Renal cortical epithelial cell (primary cell): Measurements from ENCODE around the gene STAT6. TPM values are rescaled to one million over a fixed set of nuclear protein-coding genes. Genes with fewer than 3 reads are reported as not detected.

Experiments
- DNase-seq: peaks from one replicate; pipeline ENCODE4 v3.0.0-alpha.2; 2011; ENCODE audit warnings: low read depth
- total RNA-seq: library from RNA; depleted of rRNA; stranded (reverse); fragments of >200 nt; gene quantifications from 2 replicates; pipeline ENCODE4 v1.2.3, GENCODE V29; 2014

STAT6 gene
- total RNA-seq, 1 donor from 2014 or later = 131 TPM

DNA sequence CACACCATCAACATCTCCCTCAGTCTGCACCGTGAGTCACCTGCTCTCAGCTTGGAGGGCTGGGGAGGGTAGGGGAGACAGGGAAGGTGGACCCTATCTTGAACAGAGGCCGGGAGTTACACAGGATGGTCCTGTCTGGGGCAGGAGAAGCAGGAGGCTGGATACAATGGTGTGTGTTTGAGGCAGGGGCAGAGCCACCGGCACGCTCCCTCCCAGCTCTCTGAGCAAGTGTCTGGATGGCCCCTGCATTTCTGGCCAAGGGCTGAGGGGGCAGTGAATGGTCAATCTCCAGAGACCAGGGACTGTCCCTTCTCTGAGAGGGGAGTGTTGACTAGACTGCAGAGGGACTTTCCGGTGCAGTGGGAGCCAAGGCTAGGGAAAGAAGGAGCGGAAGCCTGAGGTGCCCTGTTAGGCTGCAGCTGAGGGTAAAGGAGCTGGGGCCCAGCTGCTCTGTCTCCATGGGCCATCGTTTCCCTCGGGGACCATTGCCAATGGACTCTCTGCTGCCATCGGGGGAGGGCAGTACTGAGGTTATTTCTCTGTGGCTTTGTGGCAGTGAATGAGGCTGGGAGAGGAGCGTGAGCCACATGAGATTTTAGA lies 34.4 kb upstream of the STAT6 start:
- no peak for DNase-seq

DNA sequence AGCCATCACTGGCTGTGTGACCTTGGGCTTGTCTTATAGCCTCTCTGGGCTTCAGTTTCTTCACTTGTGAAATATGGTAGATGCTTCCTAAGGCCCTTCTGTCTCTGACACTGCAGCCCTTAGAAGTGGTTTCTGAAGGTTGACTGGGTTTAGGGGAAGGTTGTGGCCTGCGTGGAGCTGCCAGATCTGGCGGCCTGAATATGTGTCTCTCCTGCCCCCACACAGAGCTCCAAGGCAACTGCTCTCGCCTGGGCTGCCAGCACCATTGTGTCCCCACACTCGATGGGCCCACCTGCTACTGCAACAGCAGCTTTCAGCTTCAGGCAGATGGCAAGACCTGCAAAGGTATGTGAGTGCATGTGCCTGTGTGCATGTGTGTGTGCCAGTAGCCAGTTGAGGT lies 32.3 kb upstream of the STAT6 start:
- no peak for DNase-seq

DNA sequence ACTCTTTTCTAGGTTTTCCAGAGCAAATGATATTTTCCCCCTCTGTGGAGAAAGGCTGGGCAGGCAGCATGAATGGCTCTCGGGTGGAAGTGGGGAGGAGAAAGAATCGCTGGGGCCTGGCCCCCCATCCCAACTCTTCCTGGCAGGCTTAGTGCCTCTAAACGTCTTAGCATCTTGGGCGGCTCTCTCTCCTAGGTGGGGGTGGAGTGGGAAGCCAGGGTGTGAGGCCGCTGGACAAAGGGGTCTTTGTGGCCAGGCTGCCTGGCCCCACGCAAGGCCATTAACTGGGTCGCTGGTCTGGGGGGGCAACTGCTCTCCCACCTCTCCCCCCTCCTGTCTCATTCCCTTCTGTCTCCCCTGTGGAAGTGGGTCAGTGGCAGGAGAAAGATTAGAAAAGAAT lies 31.6 kb upstream of the STAT6 start:
- DNase-seq = no peak

DNA sequence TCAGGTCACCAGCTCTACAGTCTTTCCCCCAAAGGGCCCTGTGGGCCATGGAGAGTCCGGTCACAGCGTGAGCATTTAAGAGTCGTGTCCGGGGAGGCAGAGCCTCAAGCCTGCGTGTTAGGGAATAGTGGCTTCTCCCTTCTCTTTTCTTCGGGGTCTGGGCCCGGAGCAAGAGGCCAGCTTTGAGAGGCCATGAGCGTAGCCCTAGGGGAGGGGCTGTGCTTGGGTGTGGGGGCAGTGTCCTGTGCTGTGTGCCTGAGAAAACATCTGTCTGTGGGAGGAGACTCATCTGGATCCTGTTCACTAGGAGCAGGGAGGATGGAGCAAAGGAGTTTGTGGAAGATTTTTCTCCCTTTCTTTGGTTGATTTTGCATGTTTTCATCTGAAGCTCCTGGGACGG lies 31.0 kb upstream of the STAT6 start:
- no peak for DNase-seq

DNA sequence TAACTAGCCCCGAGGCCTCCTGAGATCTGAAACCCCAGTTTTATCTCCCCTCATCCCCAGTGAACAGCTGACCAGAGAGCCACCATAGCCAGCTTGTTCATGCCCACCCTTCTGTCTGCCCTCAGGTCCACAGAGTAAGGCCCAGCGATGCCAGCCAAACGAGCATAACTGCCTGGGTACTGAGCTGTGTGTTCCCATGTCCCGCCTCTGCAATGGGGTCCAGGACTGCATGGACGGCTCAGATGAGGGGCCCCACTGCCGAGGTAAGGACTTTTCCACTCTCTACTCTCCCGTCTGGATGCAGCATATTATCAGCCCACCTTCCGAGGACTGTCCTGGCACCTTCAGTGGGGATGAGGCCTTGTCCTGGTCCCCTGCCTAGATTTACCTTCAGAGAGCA lies 30.1 kb upstream of the STAT6 start:
- no peak for DNase-seq

DNA sequence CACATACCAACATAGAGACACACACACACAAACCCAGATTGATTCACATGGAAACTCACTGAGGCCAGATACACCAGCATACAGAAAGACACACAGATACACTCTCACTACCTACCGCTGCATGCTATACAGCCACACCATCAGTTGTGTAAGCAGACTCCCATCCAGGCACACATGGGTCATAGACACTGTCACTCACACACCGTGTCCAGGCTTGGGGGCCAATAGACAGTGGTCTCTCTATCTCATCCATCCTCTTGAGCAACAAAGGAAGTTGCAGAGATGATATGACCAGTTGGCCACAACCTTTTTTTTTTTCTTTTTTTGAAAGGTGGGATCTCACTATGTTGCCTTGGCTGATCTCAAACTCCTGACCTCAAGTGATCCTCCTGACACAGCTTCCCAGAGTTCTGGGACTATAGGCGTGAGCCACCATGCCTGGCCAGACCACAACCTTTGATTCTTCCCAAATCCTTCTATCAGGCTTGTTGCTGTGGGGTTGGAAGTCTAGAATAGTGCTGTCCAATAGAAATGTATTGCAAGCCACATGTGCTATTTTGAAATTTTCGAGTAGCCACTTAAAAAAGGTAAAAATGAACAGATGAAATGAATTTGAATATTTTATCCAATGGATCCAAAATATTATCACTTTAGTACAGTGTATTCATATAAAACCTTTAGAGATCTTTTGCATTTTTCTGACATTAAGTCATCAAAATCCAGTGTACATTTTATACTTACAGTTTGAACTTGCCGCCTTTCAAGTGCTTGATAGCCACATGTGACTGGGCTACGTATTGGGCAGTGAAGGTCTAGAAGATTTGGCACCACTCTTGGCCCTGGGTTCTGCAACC lies 28.9 kb upstream of the STAT6 start:
- no peak for DNase-seq

DNA sequence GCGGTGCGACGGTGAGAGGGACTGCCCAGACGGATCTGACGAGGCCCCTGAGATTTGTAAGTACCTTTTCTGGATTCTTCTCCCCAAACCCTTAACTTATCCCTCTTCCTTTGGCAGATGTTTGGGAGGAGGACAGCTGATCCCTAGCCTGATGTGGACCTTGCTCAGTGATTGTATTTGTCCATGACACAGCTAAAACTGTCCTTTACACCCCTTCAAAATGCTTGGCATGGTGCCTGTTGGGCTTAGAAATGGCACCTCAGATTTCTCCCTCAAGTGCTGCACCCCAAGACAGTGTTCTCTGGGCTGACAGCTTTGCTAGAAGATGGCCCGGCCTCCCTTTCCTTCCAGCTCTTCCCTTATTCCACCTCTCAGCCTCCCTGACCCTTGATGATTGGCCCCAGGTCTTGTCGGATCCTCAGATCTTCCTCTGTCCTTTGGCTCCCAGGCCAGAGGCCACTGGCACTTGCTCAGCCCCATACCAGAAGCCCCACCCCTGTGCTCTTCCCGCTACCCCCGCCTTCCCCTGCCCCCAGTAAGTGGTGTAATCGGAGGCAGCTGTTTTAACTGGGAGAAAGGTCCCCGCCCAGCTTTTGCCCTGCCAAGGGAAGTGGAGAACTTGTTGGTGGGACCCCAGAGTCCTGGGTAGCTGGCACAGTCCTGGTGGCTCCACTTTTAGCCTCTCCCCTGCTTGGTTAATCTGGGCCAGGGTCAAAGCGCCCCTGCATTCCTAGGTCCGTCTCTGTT lies 27.5 kb upstream of the STAT6 start:
- DNase-seq = no peak

DNA sequence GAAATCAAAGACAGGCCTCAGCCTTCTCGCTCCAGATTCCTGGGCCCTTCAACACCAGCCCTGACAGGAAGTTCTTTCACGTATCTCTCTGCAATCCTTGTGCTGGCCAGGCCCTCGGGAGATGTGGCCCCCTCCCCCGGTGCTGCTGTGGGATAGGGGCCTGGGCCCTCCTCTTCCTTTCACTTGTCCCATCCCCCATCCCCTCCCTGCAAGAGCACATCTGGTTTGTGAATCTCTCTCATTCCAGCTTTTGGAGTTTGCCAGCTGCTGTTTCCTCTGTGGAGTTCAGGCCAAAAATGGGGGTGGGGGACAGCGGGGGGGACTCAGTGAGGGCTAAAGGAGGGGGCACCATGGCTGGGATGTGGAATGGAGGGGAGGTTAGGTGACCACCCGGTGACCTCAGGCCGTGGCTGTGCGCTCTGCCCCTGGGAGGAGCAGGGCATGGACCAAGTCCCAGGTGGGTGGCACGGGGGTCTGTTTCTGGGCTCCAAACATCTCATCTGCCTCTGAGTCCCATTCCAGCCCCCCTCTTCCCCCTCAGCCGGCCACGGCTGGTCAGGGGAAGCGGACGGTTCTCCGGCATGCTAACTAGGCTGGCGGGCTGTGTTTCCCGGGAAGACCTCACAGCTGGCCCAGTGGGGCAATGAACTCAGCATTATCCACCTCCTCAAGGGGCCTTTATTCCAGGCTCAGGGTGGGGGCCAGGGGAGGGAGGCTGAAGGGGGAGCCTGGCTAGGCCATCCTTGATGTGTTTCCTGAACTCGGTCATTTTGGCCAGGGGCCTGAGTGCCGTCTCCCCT lies 24.6 kb upstream of the STAT6 start:
- no peak for DNase-seq

DNA sequence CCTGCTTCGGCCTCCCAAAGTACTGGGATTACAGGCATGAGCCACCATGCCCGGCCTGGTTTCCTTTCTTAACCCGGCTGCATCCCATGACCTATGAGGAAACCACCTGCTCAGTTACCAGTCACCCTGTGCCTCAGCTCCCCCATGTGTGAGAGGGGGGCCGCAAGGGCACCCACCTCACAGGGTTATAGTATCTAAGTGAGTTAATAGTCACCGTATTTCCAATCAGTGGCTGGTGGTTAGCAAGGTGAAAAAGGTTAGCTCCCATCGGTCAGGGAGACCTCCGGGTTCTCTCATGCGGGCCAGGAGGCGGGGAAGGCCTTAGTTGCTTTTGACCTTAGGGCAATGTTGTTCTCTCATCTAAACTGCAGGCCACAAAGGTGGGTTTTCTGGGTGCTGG lies 23.8 kb upstream of the STAT6 start:
- no peak for DNase-seq

DNA sequence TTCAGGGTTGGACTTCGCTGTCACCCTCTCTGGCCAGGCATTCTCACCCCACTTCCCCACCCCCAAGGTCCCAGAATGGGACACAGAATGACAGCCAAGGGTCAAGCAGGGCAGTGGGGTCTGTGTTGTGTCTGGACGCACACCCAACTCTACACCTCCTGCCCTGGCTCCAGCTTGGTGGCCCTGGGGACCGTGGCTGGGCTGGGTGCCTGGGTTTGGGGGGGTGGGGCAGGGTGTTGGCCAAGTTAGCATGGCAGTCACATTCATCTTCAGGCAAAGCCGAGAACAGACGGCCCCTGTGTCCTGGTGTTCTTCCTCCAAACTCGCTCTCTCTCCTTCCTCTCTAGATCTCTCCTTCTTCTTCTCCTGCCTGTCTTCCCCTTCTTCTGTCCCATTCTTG lies 22.8 kb upstream of the STAT6 start:
- DNase-seq = no peak

DNA sequence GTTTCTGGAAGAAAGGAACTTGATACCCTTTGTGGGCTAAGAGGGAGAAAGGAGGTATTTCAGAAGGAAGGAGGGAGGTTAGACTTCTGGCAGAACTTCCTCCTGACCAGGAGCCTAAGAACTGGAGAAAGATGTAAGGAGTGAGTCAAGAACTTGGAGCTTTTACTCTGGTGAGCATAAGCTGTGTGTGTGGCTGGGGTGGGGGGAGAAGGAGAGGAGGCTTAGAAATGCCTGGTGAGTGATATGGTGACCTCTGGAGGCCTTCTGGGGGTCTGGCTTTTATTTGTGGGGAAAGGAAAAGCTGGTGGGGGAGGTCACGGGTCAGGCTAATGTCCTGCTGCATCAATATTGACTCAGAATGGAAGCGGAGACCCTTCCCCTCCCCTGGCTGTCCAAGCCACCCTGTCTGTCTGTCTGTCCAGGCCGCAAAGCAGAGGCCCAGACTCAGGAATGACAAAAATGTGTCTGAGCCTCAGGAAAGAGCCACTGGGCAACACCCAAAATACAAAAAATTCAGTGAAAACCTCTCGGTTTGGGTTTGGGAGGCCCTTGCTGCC lies 21.9 kb upstream of the STAT6 start:
- DNase-seq = no peak

DNA sequence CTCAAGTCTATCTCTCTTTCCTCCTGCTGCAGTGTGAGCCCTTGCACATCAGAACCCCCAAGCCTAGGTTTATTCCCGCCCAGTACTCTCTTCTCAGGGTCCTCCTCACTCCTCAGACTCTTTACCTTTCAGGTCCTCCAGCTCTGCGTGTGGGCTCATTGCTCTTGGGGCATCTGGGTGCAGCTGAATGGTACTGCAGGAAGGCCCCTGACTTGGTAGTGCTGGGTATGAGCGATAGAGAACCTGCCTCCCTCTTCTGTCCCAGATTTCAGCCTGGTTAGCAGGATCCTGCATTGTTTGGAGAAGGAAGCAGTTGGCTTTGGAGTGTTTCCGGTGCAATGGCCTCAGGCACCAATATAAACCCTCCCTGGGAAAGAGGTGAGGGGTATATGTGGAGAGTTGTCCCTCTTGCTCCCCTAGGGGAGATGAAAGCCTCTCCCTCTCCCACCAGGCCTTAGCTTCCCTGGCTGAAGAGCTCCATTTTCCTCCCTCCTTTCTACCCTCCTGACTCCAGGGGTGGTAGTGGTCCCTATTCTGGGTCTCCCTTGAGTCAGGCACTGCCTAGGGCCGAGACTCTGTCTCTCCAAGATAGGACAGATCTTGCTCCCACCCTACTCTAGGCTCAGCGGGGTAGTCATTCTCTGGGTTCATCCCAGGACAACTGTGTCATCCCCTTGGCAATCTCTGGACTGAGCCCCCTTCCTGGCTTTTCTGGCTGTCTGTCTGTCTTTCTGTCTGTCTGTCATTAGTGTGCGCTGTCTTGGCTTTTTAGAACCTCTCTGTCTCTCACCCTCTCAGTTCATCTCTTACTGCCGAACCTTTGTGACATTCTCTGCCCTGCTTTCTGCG lies 21.0 kb upstream of the STAT6 start:
- no peak for DNase-seq

DNA sequence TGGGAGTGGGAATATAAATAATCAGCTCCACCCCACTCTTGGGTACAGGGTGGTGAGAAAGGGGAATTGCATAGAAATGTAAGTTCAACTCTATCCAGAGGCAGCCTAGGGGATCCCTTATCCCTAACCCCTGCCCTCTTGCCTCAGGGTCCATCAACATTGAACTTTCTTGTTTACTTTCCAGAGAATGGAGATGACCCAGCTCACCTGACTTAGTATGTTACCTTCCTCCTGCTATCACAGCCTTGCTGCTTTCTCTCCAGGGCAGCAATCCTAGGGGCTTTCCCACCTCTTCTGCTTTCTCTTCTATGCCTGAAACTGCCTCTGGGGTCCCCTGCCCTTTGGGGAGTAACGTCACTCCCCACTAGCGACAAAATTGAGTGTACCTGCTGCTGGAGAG lies 19.8 kb upstream of the STAT6 start:
- no peak for DNase-seq

DNA sequence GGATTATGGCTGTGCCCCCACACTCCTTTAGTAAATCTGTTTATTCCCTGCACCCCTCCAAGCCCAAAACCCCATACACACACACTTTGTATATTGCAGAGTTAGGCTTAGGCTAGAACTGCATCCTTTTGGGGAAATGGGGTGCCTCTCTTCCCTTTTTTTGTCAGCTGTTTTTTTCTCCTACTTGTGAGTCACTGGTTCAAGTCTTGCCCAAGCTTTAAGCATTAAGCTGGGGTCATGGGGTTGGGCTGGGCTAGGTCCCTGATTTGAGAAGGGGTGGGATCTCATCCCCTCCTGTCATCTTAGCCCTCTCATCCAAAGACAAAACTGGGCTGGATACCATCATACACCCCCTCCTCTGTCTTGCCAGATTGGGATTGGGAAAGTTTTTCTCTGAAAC lies 18.7 kb upstream of the STAT6 start:
- DNase-seq = no peak

DNA sequence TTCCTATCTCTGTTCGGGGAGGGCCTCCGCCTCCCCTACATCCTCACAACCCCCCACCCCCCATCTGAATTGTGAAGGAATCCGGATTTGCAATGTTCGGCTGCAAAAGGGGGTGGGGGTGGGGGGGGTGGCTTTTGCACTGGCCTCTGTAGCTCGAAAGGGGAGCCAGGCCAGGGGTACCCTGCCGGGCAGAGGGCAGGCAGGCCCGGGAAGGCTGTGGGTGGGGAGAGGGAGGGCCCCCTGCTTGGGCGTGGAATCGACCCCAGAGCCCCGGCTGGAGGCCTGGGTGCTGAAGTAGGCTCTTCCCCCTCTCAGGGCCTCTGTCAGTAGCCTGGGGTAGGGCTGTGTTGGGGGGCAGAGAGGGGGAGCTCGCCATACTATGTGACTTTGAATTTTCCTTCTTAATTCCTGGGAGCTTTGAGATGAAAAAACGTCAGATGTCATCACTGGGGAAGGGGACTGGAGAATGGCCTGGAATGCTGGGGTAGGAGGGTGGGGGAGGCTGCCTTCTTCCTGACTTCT lies 18.2 kb upstream of the STAT6 start:
- DNase-seq = no peak

DNA sequence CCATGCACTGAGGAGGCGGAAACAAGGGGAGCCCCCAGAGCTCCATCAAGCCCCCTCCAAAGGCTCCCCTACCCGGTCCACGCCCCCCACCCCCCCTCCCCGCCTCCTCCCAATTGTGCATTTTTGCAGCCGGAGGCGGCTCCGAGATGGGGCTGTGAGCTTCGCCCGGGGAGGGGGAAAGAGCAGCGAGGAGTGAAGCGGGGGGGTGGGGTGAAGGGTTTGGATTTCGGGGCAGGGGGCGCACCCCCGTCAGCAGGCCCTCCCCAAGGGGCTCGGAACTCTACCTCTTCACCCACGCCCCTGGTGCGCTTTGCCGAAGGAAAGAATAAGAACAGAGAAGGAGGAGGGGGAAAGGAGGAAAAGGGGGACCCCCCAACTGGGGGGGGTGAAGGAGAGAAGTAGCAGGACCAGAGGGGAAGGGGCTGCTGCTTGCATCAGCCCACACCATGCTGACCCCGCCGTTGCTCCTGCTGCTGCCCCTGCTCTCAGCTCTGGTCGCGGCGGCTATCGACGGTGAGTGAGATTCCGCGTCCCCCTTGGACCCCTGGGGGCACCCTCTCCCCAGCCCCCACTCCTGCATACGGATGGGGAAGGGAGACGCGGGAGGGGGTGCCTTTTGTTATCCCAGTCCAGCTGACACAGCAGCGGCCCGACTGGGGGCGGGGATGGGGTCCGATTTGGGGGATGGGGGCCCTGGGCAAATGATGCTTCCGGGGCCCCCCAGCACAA lies 17.5 kb upstream of the STAT6 start:
- DNase-seq = no peak

DNA sequence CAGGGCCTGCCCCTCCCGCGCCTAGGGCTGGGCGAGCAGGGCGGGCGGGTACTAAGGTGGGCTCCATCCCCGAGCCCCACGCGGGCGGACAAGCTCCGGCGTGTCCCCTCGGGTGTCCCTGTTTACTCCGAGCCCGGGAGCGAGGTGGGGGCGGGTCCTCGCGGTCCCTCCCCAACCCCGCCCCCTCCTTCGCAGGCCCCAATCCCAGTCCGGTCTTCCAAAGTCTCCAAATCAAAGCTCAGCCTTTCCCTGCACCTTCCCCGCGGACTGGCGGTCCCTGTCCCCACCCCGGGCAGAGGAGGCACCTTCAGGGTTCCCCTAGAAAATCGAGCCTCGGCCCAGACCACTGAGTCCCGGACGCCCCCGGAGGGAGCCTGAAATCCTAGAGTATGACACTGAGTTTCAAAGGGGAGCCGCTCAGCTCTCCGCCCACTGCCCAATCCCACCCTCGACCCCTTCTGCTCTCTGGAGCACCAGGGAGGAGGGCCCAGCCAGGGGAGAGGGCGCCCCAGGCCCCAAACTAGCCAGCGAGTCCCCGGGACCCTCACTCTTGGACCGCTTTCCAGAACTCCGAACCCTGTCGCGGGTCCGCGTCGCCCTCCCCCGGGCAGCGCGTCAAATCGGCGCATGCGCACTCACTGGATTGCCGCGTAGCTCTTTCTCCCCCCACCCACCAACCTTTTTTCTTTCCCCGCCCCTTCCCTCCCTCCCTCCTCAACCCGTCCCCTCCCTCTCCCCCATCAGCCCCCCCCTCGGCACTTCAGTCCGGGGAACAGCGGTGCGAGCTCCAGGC lies 16.8 kb upstream of the STAT6 start, which contains the start of gene LRP1:
Gene LRP1 (plus strand): TSS at position 758 of the 793 bp plus-strand sequence. CDS start 482 bp downstream, outside the sequence.
- peak; percentile 47 for DNase-seq

DNA sequence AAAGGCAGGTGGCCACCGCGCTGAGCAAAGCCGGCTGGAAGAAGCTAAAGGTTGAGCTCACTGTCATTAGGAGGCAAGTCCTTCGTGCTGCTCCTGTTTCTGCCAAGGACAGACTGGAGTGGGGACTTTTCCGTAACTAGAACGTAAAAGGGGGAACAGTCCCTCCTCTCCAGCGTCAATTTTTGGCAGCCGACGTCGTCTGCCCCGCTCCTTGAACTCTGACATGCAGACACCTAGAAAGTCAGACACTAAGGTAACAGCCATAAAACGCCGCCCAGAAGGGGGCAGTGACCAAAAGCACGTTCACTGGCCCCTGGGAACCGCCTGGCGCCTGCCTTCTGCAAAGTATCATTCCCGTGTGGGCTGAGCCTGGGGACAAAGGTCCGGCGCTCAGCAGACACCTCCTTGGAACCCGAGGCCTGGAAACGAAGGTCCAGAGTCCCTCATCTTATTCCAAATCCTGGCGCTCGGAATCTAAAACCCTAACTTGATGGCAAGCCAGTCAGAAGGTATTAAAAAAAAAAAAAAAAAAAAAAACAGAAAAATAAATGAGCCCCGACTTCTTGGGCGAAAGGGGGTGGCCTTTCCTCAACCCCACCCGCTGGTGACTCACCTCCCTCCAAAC lies 16.1 kb upstream of the STAT6 start:
- no peak for DNase-seq
